HG03565 (cell line): Measurements from ENCODE around the gene GAS5.
"Not testable (repeated sequence)": the region's sequence is repeated elsewhere in the genome, so short reads cannot be mapped to it uniquely, and the experiment has no call there.

Experiments used
- ATAC-seq: cut with Tn5 transposase; IDR thresholded peaks from one replicate; pipeline ENCODE4 v1.9.1; 2021; ENCODE audit warnings: mild to moderate bottlenecking, moderate library complexity; ENCODE audit not compliant: unreplicated experiment

Gene GAS5

GRCh38 chr1:173870252-173871075 lies 2.7 kb upstream of the GAS5 start:
- peak; percentile 26 for ATAC-seq

GRCh38 chr1:173869021-173869359 lies 1.2 kb upstream of the GAS5 start:
- ATAC-seq, result no peak

- ATAC-seq, result peak; percentile 34
These were observed 654 bp upstream of the GAS5 start, which contains the start of gene ZBTB37 for GRCh38 chr1:173868266-173869020. Gene ZBTB37 (plus strand): TSS chr1:173868380. CDS start chr1:173870226, 1,846 bp downstream.

GRCh38 chr1:173867141-173867752 lies 542 bp downstream of the GAS5 start:
- ATAC-seq, result no peak

GRCh38 chr1:173866413-173867115 lies 1.2 kb downstream of the GAS5 start:
- no peak for ATAC-seq

GRCh38 chr1:173865468-173866164 lies 2.2 kb downstream of the GAS5 start:
- no peak for ATAC-seq

- no peak for ATAC-seq
These were observed 3.5 kb downstream of the GAS5 start for GRCh38 chr1:173864179-173864867.

- no peak for ATAC-seq
These were observed 4.3 kb downstream of the GAS5 start for GRCh38 chr1:173863224-173864161.

- no peak for ATAC-seq
These were observed 5.0 kb downstream of the GAS5 start for GRCh38 chr1:173862769-173863223.

- ATAC-seq, result not testable (repeated sequence)
These were observed 5.5 kb downstream of the GAS5 start for GRCh38 chr1:173862146-173862768.

- ATAC-seq, result no peak
These were observed 6.1 kb downstream of the GAS5 start for GRCh38 chr1:173861731-173862145.

- ATAC-seq, result no peak
These were observed 7.7 kb downstream of the GAS5 start for GRCh38 chr1:173860065-173860464.

GRCh38 chr1:173859547-173859946 lies 8.2 kb downstream of the GAS5 start:
- not testable (repeated sequence) for ATAC-seq

GRCh38 chr1:173857363-173857917 lies 10.3 kb downstream of the GAS5 start:
- no peak for ATAC-seq

GRCh38 chr1:173856903-173857302 lies 10.9 kb downstream of the GAS5 start:
- no peak for ATAC-seq

GRCh38 chr1:173856014-173856413 lies 11.8 kb downstream of the GAS5 start:
- no peak for ATAC-seq

GRCh38 chr1:173853074-173853473 lies 14.7 kb downstream of the GAS5 start:
- no peak for ATAC-seq

- no peak for ATAC-seq
These were observed 15.7 kb downstream of the GAS5 start for GRCh38 chr1:173852105-173852504.
